K562 (cell line): ENCODE data around the gene ZNF335. TPM values are rescaled to one million over a fixed set of nuclear protein-coding genes. Genes with fewer than 3 reads are reported as not detected.

Experiments used
- ARID4B ChIP-seq: sonication (generic); formaldehyde crosslinking; IDR thresholded peaks from 2 replicates; pipeline ENCODE4 v1.8.0; 2022; ENCODE audit warnings: mild to moderate bottlenecking, missing genetic modification reagents
- BRF1 ChIP-seq: IDR thresholded peaks from 3 replicates; pipeline ENCODE4 v1.6.1; 2011; ENCODE audit warnings: borderline replicate concordance, mild to moderate bottlenecking; ENCODE audit not compliant: insufficient read length; ENCODE audit errors: extremely low read depth
- C11orf30 ChIP-seq: fragments of 450-650 bp; IDR thresholded peaks from 2 replicates; pipeline ENCODE4 v1.6.1; 2016; ENCODE audit warnings: low read depth, mild to moderate bottlenecking
- CEBPB ChIP-seq: fragments of 450-650 bp; IDR thresholded peaks from 2 replicates; pipeline ENCODE4 v1.6.1; 2016; ENCODE audit warnings: missing genetic modification characterization, missing compliant biosample characterization
- FUS ChIP-seq: fragments of 200-400 bp; formaldehyde crosslinking; optimal IDR thresholded peaks from 2 replicates; pipeline ENCODE3; 2017; ENCODE audit warnings: low read depth, low read length
- HDAC3 ChIP-seq: fragments of 450-650 bp; IDR thresholded peaks from 2 replicates; pipeline ENCODE4 v1.6.1; 2018; ENCODE audit warnings: borderline replicate concordance, mild to moderate bottlenecking, moderate library complexity; ENCODE audit not compliant: partially characterized antibody
- HNRNPLL ChIP-seq: fragments of 200-400 bp; formaldehyde crosslinking; IDR thresholded peaks from 2 replicates; pipeline ENCODE4 v1.6.1; 2017; ENCODE audit warnings: low read length, low read depth, mild to moderate bottlenecking; ENCODE audit not compliant: poor library complexity, severe bottlenecking
- IRF1 ChIP-seq: sonication (generic); formaldehyde crosslinking; IDR thresholded peaks from 2 replicates; pipeline ENCODE4 v1.8.0; 2022; ENCODE audit warnings: missing genetic modification reagents, mild to moderate bottlenecking, borderline replicate concordance
- MEF2A ChIP-seq: IDR thresholded peaks from 2 replicates; pipeline ENCODE4 v1.6.1; 2011; ENCODE audit warnings: low read depth, mild to moderate bottlenecking, low read length, moderate library complexity; ENCODE audit not compliant: control insufficient read depth
- NBN ChIP-seq: fragments of 450-650 bp; IDR thresholded peaks from 2 replicates; pipeline ENCODE4 v1.6.1; 2016; ENCODE audit warnings: low read depth, mild to moderate bottlenecking
- NR1H2 ChIP-seq: sonication (generic); formaldehyde crosslinking; IDR thresholded peaks from 2 replicates; pipeline ENCODE4 v1.4.0; 2020; ENCODE audit warnings: mild to moderate bottlenecking, missing genetic modification reagents
- RFX7 ChIP-seq: fragments of 250-450 bp; sonication (Bioruptor Pico); IDR thresholded peaks from 2 replicates; pipeline ENCODE4 v1.5.1; 2021; ENCODE audit warnings: mild to moderate bottlenecking
- SAP30 ChIP-seq: fragments of 200-600 bp; sonication (generic); IDR thresholded peaks from 2 replicates; pipeline ENCODE4 v1.6.1; 2012; ENCODE audit warnings: borderline replicate concordance, low read depth, mild to moderate bottlenecking, moderate library complexity, low read length, control low read depth, inconsistent platforms; ENCODE audit not compliant: insufficient read depth, poor library complexity, severe bottlenecking
- SRSF3 ChIP-seq: fragments of 200-400 bp; formaldehyde crosslinking; IDR thresholded peaks from 2 replicates; pipeline ENCODE4 v1.6.1; 2016; ENCODE audit warnings: mild to moderate bottlenecking, low read length, moderate library complexity; ENCODE audit not compliant: insufficient read depth
- TBP ChIP-seq: optimal IDR thresholded peaks from 2 replicates; pipeline ENCODE3; 2011; ENCODE audit warnings: low read depth, low read length, improper control_type of control experiment
- UBTF ChIP-seq, 2 experiments: IDR thresholded peaks; 2 replicates each; pipeline ENCODE4 v1.6.1; 2012; ENCODE audit warnings: improper control_type of control experiment in 2 of 2, low read depth in 2 of 2, low read length in 2 of 2, borderline replicate concordance in 1 of 2
- ZBTB43 ChIP-seq: sonication (generic); formaldehyde crosslinking; IDR thresholded peaks from 2 replicates; pipeline ENCODE4 v1.8.0; 2023; ENCODE audit warnings: mild to moderate bottlenecking, missing genetic modification reagents
- ZNF197 ChIP-seq: fragments of 200-800 bp; sonication (Bioruptor generic); IDR thresholded peaks from 2 replicates; pipeline ENCODE4 v1.6.1; 2016; ENCODE audit warnings: low read depth, missing genetic modification characterization, missing compliant biosample characterization
- polyA plus RNA-seq, 8 experiments: library from polyadenylated mRNA; depleted of rRNA in 4 of 8; stranded (reverse) in 5 of 8; unstranded in 3 of 8; fragments of >200 nt; fragmentation: Nextera tagmentation in 2 of 8; fragmentation: Illumina TruSeq in 1 of 8; extraction: Ambion mirVana in 2 of 8; extraction: Trizol in 1 of 8; gene quantifications; 2 replicates each; pipeline versions ENCODE4 v1.2.1 to v1.2.3, GENCODE V29; 2011 to 2014; ENCODE audit warnings: inconsistent platforms in 1 of 8, missing spikeins in 1 of 8
- total RNA-seq, 7 experiments: library from RNA; depleted of rRNA in 6 of 7; stranded (reverse); fragments of >200 nt in 6 of 7; fragmentation: Illumina TruSeq in 2 of 7; extraction: Trizol in 2 of 7; gene quantifications; 2 replicates each; pipeline versions ENCODE4 v1.2.1 to v1.2.3, GENCODE V29; 2011 to 2021; ENCODE audit warnings: low replicate concordance in 1 of 7

Gene ZNF335
- total and polyA plus RNA-seq, 9 of the 15 experiments (the other 6 are each of a cell fraction or from before 2014, with no cell fraction given): 0.39 to 16.0 (median 7.6) TPM

- TF ChIP-seq ARID4B (CRISPR knock-in tag) (no peak), TBP (peak; percentile 75), SAP30 (no peak), BRF1 (no peak), ZNF197 (CRISPR knock-in tag) (no peak), RFX7 (CRISPR knock-in tag) (0 out of 2 replicates have a peak, but pooled peaks have one; percentile 43), HDAC3 (no peak), ZBTB43 (no peak), UBTF (IDR thresholded peaks at IDR 0.05; ENCODE audit: borderline replicate concordance in 1 of 2, low read depth in 2 of 2, low read length in 2 of 2) (0 out of 4 replicates have a peak, but pooled peaks of 1 of the 2 experiments have one; percentile 28), HNRNPLL (no peak), IRF1 (CRISPR knock-in tag) (no peak), CEBPB (tag) (no peak), MEF2A (no peak), C11orf30 (peak; percentile 94), NR1H2 (no peak), NBN (no peak), SRSF3 (no peak), FUS (no peak)
Observed at GRCh38 chr20:45972500-45973183, 639 bp upstream of the ZNF335 start (continued).
